Neural cell (in vitro differentiated cells): ENCODE data around the gene BICC1. TPM values are rescaled to one million over a fixed set of nuclear protein-coding genes. Genes with fewer than 3 reads are reported as not detected.

ENCODE experiments used
- H2AFZ ChIP-seq: fragments of 200-600, 300-800 bp; sonication (generic), shearing (Covaris generic); 2 replicates; pipeline ENCODE4 v1.6.0; 2014; ENCODE audit warnings: low read depth, mild to moderate bottlenecking, antibody characterized with exemption, low read length, moderate library complexity
- H3F3A ChIP-seq: fragments of 200-600 bp; shearing (Covaris generic); 2 replicates; pipeline ENCODE4 v1.6.1; 2016; ENCODE audit warnings: mild to moderate bottlenecking, moderate library complexity, mixed read lengths, antibody characterized with exemption, low read length; ENCODE audit not compliant: insufficient read depth, poor library complexity, severe bottlenecking
- H3K27ac ChIP-seq: fragments of 200-600, 300-800 bp; sonication (generic), shearing (Covaris generic); 2 replicates; pipeline ENCODE4 v1.5.1; 2014; ENCODE audit warnings: mild to moderate bottlenecking, low read length, moderate library complexity
- H3K27me3 ChIP-seq: fragments of 300-800, 200-600 bp; sonication (generic), shearing (Covaris generic); 2 replicates; pipeline ENCODE4 v1.6.0; 2014; ENCODE audit warnings: mild to moderate bottlenecking, low read depth, low read length, moderate library complexity; ENCODE audit not compliant: insufficient read depth
- H3K36me3 ChIP-seq: fragments of 300-800, 200-600 bp; sonication (generic), shearing (Covaris generic); 2 replicates; pipeline ENCODE4 v1.5.1; 2014; ENCODE audit warnings: mild to moderate bottlenecking, antibody characterized with exemption, low read length, moderate library complexity; ENCODE audit not compliant: insufficient read depth
- H3K4me2 ChIP-seq: fragments of 300-800, 200-600 bp; sonication (generic), shearing (Covaris generic); 2 replicates; pipeline ENCODE4 v1.6.0; 2014; ENCODE audit warnings: mild to moderate bottlenecking, low read length
- H3K4me3 ChIP-seq: fragments of 300-800, 200-600 bp; sonication (generic), shearing (Covaris generic); 2 replicates; pipeline ENCODE4 v1.5.1; 2014; ENCODE audit warnings: mild to moderate bottlenecking, low read length, moderate library complexity
- H3K79me2 ChIP-seq: fragments of 200-600 bp; shearing (Covaris generic); replicated peaks from 2 replicates; pipeline ENCODE4 v1.6.0; 2014; ENCODE audit warnings: mild to moderate bottlenecking, low read length, moderate library complexity; ENCODE audit not compliant: insufficient read depth
- H3K9ac ChIP-seq: fragments of 300-800, 200-600 bp; sonication (generic), shearing (Covaris generic); 2 replicates; pipeline ENCODE4 v1.6.1; 2016; ENCODE audit warnings: mild to moderate bottlenecking, low read length, mixed read lengths
- H3K9me2 ChIP-seq: fragments of 200-600 bp; shearing (Covaris generic); 2 replicates; pipeline ENCODE4 v1.6.1; 2016; ENCODE audit warnings: mild to moderate bottlenecking, low read length, mixed read lengths; ENCODE audit not compliant: insufficient read depth
- H3K9me3 ChIP-seq: fragments of 200-600, 300-800 bp; sonication (generic), shearing (Covaris generic); 2 replicates; pipeline ENCODE4 v1.6.1; 2016; ENCODE audit warnings: mild to moderate bottlenecking, mixed run types, low read length, moderate library complexity, mixed read lengths
- H4K20me1 ChIP-seq: fragments of 200-600 bp; shearing (Covaris generic); 2 replicates; pipeline ENCODE4 v1.6.1; 2016; ENCODE audit warnings: mild to moderate bottlenecking, mixed run types; ENCODE audit not compliant: insufficient read depth
- CTCF ChIP-seq: fragments of 450-650 bp; IDR thresholded peaks from 2 replicates; pipeline ENCODE4 v1.5.1; 2014; ENCODE audit warnings: antibody characterized with exemption, mild to moderate bottlenecking, moderate library complexity; ENCODE audit not compliant: poor library complexity, severe bottlenecking
- EP300 ChIP-seq: fragments of 450-650 bp; conservative IDR thresholded peaks from 2 replicates; pipeline ENCODE4 v1.6.1; 2014; ENCODE audit warnings: antibody characterized with exemption, mild to moderate bottlenecking, moderate library complexity; ENCODE audit not compliant: poor library complexity, severe bottlenecking
- EZH2 ChIP-seq: fragments of 200-600, 300-800 bp; shearing (Covaris generic), sonication (generic); IDR thresholded peaks from 2 replicates; pipeline ENCODE4 v1.6.1; 2014; ENCODE audit warnings: antibody characterized with exemption, low read length, borderline replicate concordance, mild to moderate bottlenecking; ENCODE audit not compliant: insufficient read depth, poor library complexity, severe bottlenecking
- MXI1 ChIP-seq: fragments of 450-650 bp; conservative IDR thresholded peaks from 2 replicates; pipeline ENCODE4 v1.6.1; 2014; ENCODE audit warnings: antibody characterized with exemption, mild to moderate bottlenecking; ENCODE audit not compliant: poor library complexity, severe bottlenecking
- POLR2AphosphoS5 ChIP-seq: IDR thresholded peaks from 2 replicates; pipeline ENCODE4 v1.6.1; 2012
- RAD21 ChIP-seq: fragments of 450-650 bp; conservative IDR thresholded peaks from 2 replicates; pipeline ENCODE4 v1.6.1; 2014; ENCODE audit warnings: antibody characterized with exemption, mild to moderate bottlenecking, moderate library complexity
- REST ChIP-seq: IDR thresholded peaks from 2 replicates; pipeline ENCODE4 v1.6.1; 2012; ENCODE audit warnings: borderline replicate concordance
- SMC3 ChIP-seq: fragments of 450-650 bp; conservative IDR thresholded peaks from 2 replicates; pipeline ENCODE4 v1.6.1; 2014; ENCODE audit warnings: antibody characterized with exemption, mild to moderate bottlenecking, moderate library complexity; ENCODE audit not compliant: poor library complexity
- TAF1 ChIP-seq: IDR thresholded peaks from 2 replicates; pipeline ENCODE4 v1.6.1; 2012; ENCODE audit warnings: low read depth
- polyA plus RNA-seq: library from polyadenylated mRNA; depleted of rRNA; stranded (reverse); fragments of >200 nt; gene quantifications from 2 replicates; pipeline ENCODE4 v1.2.3, GENCODE V29; 2014

BICC1 gene
- polyA plus RNA-seq, 1 donor from 2014 or later = 7.6 TPM

- Histone ChIP-seq H4K20me1 (no peaks in the 10 kb centered on the region), H3K9me3 (no peaks in the 10 kb centered on the region), H3K9ac (no peak overlapping the region), H3F3A (no peaks in the 10 kb centered on the region), H3K4me3 (no peak overlapping the region), H3K9me2 (no peaks in the 10 kb centered on the region), H3K36me3 (no peaks in the 10 kb centered on the region), H3K4me2 (no peak overlapping the region), H2AFZ (no peak overlapping the region), H3K27me3 (no peaks in the 10 kb centered on the region), H3K27ac (no peak overlapping the region), H3K79me2 (no peaks in the 10 kb centered on the region)
- TF ChIP-seq REST (no peak), POLR2AphosphoS5 (no peak), MXI1 (no peak), TAF1 (no peak), EZH2 (no peak), SMC3 (no peak), EP300 (no peak), RAD21 (no peak), CTCF (no peak)
These were observed 139.1 kb downstream of the BICC1 start for GRCh38 chr10:58651742-58652141.

- H3K9me2 ChIP-seq = no peaks in the 10 kb centered on the region
- H2AFZ ChIP-seq = no peak overlapping the region
- no peaks in the 10 kb centered on the region for H3K36me3 ChIP-seq
- no peak overlapping the region for H3K9ac ChIP-seq
- no peak for TF ChIP-seq CTCF
- TF ChIP-seq SMC3 = no peak
- TF ChIP-seq TAF1 = no peak
- TF ChIP-seq EP300 = no peak
- no peak for TF ChIP-seq POLR2AphosphoS5
- TF ChIP-seq REST = no peak
- TF ChIP-seq RAD21 = no peak
- no peak for TF ChIP-seq EZH2
- no peak for TF ChIP-seq MXI1
- no peak overlapping the region for H3K27ac ChIP-seq
- no peaks in the 10 kb centered on the region for H4K20me1 ChIP-seq
- H3K27me3 ChIP-seq = no peaks in the 10 kb centered on the region
- no peak overlapping the region for H3K4me2 ChIP-seq
- no peaks in the 10 kb centered on the region for H3K9me3 ChIP-seq
- H3K79me2 ChIP-seq = no peaks in the 10 kb centered on the region
- H3K4me3 ChIP-seq = no peak overlapping the region
- H3F3A ChIP-seq = no peaks in the 10 kb centered on the region
These were observed 140.5 kb downstream of the BICC1 start for GRCh38 chr10:58653139-58653538.
